Measurements from ENCODE around the gene OR51G1.

The OR51G1 gene

GRCh38 chr11:4882543-4882942 lies 41.6 kb downstream of the OR51G1 start:
- TF ChIP-seq BACH2 (CRISPR knock-in tag; IDR thresholded peaks at IDR 0.05; ENCODE audit: borderline replicate concordance) = no peak

GRCh38 chr11:4881860-4882500 lies 42.2 kb downstream of the OR51G1 start, which contains the start of gene OR51T1:
OR51T1 (plus strand) TSS chr11:4881900; CDS start chr11:4881900, 0 bp downstream.
- no peak for ATAC-seq
- TF ChIP-seq GLIS3 (CRISPR knock-in tag; IDR thresholded peaks at IDR 0.05) = no peak
- no peak for TF ChIP-seq ZNF565 (CRISPR knock-in tag; conservative IDR thresholded peaks at IDR 0.05; ENCODE audit: low read depth)

More at GRCh38 chr11:4882543-4882942, 41.6 kb downstream of the OR51G1 start:
- no peak for ATAC-seq

DNA sequence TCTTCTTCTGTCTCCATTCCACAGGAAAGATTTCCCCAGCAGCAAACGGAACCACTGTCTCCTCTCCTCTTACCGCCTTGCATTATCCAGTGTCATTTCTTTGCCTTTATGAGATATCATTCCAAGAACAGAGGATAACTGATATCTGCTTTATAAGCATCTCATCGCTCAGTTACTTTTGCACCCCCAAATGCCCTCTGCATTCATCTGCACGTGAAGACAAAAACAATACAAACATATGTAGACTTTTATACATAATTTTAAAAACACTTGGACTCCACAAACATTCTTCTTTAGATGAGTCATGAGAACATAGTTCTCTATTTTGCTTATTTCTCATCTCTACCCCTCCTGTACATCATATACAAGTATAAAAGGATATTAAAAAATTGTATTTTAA lies 43.0 kb downstream of the OR51G1 start:
- no peak for ATAC-seq
- TF ChIP-seq GLIS3 (CRISPR knock-in tag; IDR thresholded peaks at IDR 0.05) (no peak), ZFP30 (CRISPR knock-in tag; IDR thresholded peaks at IDR 0.05) (no peak), ISL1 (CRISPR knock-in tag; IDR thresholded peaks at IDR 0.05) (no peak), OSR1 (CRISPR knock-in tag; IDR thresholded peaks at IDR 0.05) (no peak), CSDC2 (CRISPR knock-in tag; IDR thresholded peaks at IDR 0.05) (no peak), SNAI2 (CRISPR knock-in tag; IDR thresholded peaks at IDR 0.05) (no peak), ZNF565 (CRISPR knock-in tag; conservative IDR thresholded peaks at IDR 0.05; ENCODE audit: low read depth) (no peak), ESRRG (CRISPR knock-in tag; IDR thresholded peaks at IDR 0.05) (no peak), ZNF8 (CRISPR knock-in tag; IDR thresholded peaks at IDR 0.05) (no peak), TCF4 (CRISPR knock-in tag; IDR thresholded peaks at IDR 0.05; ENCODE audit: borderline replicate concordance) (no peak), PATZ1 (CRISPR knock-in tag; IDR thresholded peaks at IDR 0.05; ENCODE audit: borderline replicate concordance) (no peak), PPARA (CRISPR knock-in tag; IDR thresholded peaks at IDR 0.05; ENCODE audit: borderline replicate concordance) (no peak), ZC3H10 (CRISPR knock-in tag; IDR thresholded peaks at IDR 0.05) (no peak), TOX (CRISPR knock-in tag; IDR thresholded peaks at IDR 0.05; ENCODE audit: borderline replicate concordance) (no peak)
- TF ChIP-seq, protein P1, sequence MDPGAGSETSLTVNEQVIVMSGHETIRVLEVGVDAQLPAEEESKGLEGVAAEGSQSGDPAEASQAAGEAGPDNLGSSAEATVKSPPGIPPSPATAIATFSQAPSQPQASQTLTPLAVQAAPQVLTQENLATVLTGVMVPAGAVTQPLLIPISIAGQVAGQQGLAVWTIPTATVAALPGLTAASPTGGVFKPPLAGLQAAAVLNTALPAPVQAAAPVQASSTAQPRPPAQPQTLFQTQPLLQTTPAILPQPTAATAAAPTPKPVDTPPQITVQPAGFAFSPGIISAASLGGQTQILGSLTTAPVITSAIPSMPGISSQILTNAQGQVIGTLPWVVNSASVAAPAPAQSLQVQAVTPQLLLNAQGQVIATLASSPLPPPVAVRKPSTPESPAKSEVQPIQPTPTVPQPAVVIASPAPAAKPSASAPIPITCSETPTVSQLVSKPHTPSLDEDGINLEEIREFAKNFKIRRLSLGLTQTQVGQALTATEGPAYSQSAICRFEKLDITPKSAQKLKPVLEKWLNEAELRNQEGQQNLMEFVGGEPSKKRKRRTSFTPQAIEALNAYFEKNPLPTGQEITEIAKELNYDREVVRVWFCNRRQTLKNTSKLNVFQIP (CRISPR knock-in tag; IDR thresholded peaks at IDR 0.05; ENCODE audit: borderline replicate concordance, low read depth) = no peak
- TF ChIP-seq, protein P2, sequence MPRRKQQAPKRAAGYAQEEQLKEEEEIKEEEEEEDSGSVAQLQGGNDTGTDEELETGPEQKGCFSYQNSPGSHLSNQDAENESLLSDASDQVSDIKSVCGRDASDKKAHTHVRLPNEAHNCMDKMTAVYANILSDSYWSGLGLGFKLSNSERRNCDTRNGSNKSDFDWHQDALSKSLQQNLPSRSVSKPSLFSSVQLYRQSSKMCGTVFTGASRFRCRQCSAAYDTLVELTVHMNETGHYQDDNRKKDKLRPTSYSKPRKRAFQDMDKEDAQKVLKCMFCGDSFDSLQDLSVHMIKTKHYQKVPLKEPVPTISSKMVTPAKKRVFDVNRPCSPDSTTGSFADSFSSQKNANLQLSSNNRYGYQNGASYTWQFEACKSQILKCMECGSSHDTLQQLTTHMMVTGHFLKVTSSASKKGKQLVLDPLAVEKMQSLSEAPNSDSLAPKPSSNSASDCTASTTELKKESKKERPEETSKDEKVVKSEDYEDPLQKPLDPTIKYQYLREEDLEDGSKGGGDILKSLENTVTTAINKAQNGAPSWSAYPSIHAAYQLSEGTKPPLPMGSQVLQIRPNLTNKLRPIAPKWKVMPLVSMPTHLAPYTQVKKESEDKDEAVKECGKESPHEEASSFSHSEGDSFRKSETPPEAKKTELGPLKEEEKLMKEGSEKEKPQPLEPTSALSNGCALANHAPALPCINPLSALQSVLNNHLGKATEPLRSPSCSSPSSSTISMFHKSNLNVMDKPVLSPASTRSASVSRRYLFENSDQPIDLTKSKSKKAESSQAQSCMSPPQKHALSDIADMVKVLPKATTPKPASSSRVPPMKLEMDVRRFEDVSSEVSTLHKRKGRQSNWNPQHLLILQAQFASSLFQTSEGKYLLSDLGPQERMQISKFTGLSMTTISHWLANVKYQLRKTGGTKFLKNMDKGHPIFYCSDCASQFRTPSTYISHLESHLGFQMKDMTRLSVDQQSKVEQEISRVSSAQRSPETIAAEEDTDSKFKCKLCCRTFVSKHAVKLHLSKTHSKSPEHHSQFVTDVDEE (CRISPR knock-in tag; IDR thresholded peaks at IDR 0.05) = no peak
